Measurements from ENCODE around the gene KCNQ5.

GRCh38 chr6:72728706-72729343, 107.0 kb downstream of the KCNQ5 start:
- TF ChIP-seq CTCF (IDR thresholded peaks at IDR 0.05) (no peak), EP300 (IDR thresholded peaks at IDR 0.05) (no peak)
